Keratinocyte (primary cell): Measurements from ENCODE around the gene FOXP2. TPM values are rescaled to one million over a fixed set of nuclear protein-coding genes. Genes with fewer than 3 reads are reported as not detected.

Source experiments
- DNase-seq: peaks from one replicate; pipeline ENCODE4 v3.0.0-alpha.2; 2011; ENCODE audit warnings: low read depth, missing footprints, low spot score
- FAIRE-seq: peaks from 2 replicates; lab custom pipeline; 2011; peaks lifted over from hg19 to GRCh38; lab: Jason Lieb, UNC
- H2AFZ ChIP-seq: 2 replicates; pipeline ENCODE4 v1.6.0; 2012; ENCODE audit warnings: low read length, control low read depth, inconsistent platforms; ENCODE audit not compliant: control insufficient read depth
- H3K27ac ChIP-seq: 2 replicates; pipeline ENCODE4 v1.5.1; 2011; ENCODE audit warnings: low read length; ENCODE audit not compliant: control insufficient read depth, insufficient read depth
- H3K27me3 ChIP-seq: 3 replicates; pipeline ENCODE4 v1.6.0; 2011; ENCODE audit warnings: low read length; ENCODE audit not compliant: control insufficient read depth, insufficient read depth; ENCODE audit errors: extremely low read depth
- H3K36me3 ChIP-seq, 2 experiments: 2 replicates in 1 of 2; 3 replicates in 1 of 2; pipeline ENCODE4 v1.5.1; 2011; ENCODE audit warnings: low read length in 2 of 2, mild to moderate bottlenecking in 1 of 2; ENCODE audit not compliant: control insufficient read depth in 2 of 2, insufficient read depth in 2 of 2; ENCODE audit errors: extremely low read depth in 1 of 2
- H3K4me1 ChIP-seq: 3 replicates; pipeline ENCODE4 v1.5.1; 2011; ENCODE audit warnings: low read length; ENCODE audit not compliant: control insufficient read depth, insufficient read depth; ENCODE audit errors: extremely low read depth
- H3K4me2 ChIP-seq: 3 replicates; pipeline ENCODE4 v1.6.0; 2011; ENCODE audit warnings: low read depth, low read length; ENCODE audit not compliant: control insufficient read depth, insufficient read depth; ENCODE audit errors: extremely low read depth
- H3K4me3 ChIP-seq, 3 experiments: fragments of 200-600 bp in 1 of 3; sonication (generic) in 1 of 3; 2 replicates in 2 of 3; 3 replicates in 1 of 3; pipeline ENCODE4 v1.5.1; 2011 to 2016; ENCODE audit warnings: low read length in 3 of 3, mild to moderate bottlenecking in 3 of 3, control low read depth in 2 of 3, inconsistent platforms in 1 of 3, low read depth in 1 of 3, mixed read lengths in 1 of 3, mixed run types in 1 of 3, moderate library complexity in 1 of 3; ENCODE audit not compliant: control insufficient read depth in 2 of 3, insufficient read depth in 2 of 3; ENCODE audit errors: extremely low read depth in 1 of 3
- H3K79me2 ChIP-seq: 2 replicates; pipeline ENCODE4 v1.6.0; 2012; ENCODE audit warnings: low read length; ENCODE audit not compliant: control insufficient read depth, insufficient read depth
- H3K9ac ChIP-seq: 3 replicates; pipeline ENCODE4 v1.6.0; 2011; ENCODE audit warnings: low read length; ENCODE audit not compliant: control insufficient read depth, insufficient read depth; ENCODE audit errors: extremely low read depth
- H3K9me1 ChIP-seq: 3 replicates; pipeline ENCODE4 v1.6.0; 2011; ENCODE audit warnings: low read length; ENCODE audit not compliant: control insufficient read depth, insufficient read depth; ENCODE audit errors: extremely low read depth
- H3K9me3 ChIP-seq: 2 replicates; pipeline ENCODE4 v1.5.1; 2012; ENCODE audit warnings: low read depth, low read length; ENCODE audit not compliant: control insufficient read depth
- H4K20me1 ChIP-seq: 3 replicates; pipeline ENCODE4 v1.6.0; 2011; ENCODE audit warnings: low read length; ENCODE audit not compliant: control insufficient read depth, insufficient read depth; ENCODE audit errors: extremely low read depth
- EZH2 ChIP-seq: IDR thresholded peaks from one replicate; pipeline ENCODE4 v1.6.1; 2012; ENCODE audit warnings: inconsistent platforms, mild to moderate bottlenecking, low read length, moderate library complexity
- dilution Hi-C: fragments of 300-500 bp; cut with MboI; formaldehyde crosslinking; loops from one replicate; pipeline ENCODE4 v1.7.0; 2020; ENCODE audit warnings: low sequenced_read_pairs; ENCODE audit not compliant: extremely low pct_ligation_motif_present
- polyA plus RNA-seq, 5 experiments: library from polyadenylated mRNA; depleted of rRNA in 3 of 5; stranded (reverse) in 3 of 5; stranded (forward) in 1 of 5; unstranded in 1 of 5; fragments of >200 nt; gene quantifications; 1 replicate in 1 of 5; 2 replicates in 3 of 5; 3 replicates in 1 of 5; pipeline versions ENCODE4 v1.2.1 to v1.2.3, GENCODE V29; 2011 to 2012; ENCODE audit warnings: missing spikeins in 2 of 5, low read depth in 1 of 5, low replicate concordance in 1 of 5
- TF ChIP-seq, protein P1 (sequence below), 3 experiments: IDR thresholded peaks in 1 of 3; conservative IDR thresholded peaks in 1 of 3; optimal IDR thresholded peaks in 1 of 3; 2 replicates in 2 of 3; 3 replicates in 1 of 3; pipeline versions ENCODE3 to v1.5.1; 2011; ENCODE audit warnings: low read length in 3 of 3, mild to moderate bottlenecking in 3 of 3, moderate library complexity in 2 of 3, control low read depth in 1 of 3, inconsistent platforms in 1 of 3; ENCODE audit not compliant: insufficient read depth in 2 of 3; ENCODE audit errors: extremely low read depth in 1 of 3

The FOXP2 gene
- polyA plus RNA-seq, 1 donor (not counting 4 experiments of a cell fraction or from before 2014, with no cell fraction given), result 0.98 TPM

DNA sequence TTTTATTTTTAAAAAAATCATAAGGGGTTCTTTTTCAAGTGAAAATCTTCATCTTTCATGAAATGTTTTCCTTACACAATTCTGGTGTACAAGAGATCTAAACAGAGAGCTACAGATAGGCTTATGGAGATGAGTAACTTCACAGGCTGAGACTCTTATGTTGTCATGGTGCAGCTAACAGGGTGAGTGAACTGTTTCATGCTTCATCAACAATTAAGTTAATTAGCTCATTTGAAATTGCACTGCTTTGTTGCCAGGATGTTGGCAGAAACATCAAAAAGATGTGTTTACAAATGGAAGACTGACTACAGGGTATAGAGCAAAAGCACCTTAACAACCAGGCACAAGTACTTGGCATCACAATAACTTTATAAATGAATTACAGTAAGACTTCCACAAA lies 230.8 kb downstream of the FOXP2 start:
- no peak overlapping the region for H3K27ac ChIP-seq
- H2AFZ ChIP-seq, result no peak overlapping the region
- dilution Hi-C loops, result no loop called here
- no peak overlapping the region for H3K9ac ChIP-seq
- peaks cover 3% of the 10 kb centered on the region for H3K4me1 ChIP-seq
- H3K9me3 ChIP-seq, result no peaks in the 10 kb centered on the region
- H3K27me3 ChIP-seq, result no peaks in the 10 kb centered on the region
- H3K9me1 ChIP-seq, result no peaks in the 10 kb centered on the region
- no peaks in the 10 kb centered on the region for H4K20me1 ChIP-seq
- no peak for TF ChIP-seq EZH2
- TF ChIP-seq, protein P1, sequence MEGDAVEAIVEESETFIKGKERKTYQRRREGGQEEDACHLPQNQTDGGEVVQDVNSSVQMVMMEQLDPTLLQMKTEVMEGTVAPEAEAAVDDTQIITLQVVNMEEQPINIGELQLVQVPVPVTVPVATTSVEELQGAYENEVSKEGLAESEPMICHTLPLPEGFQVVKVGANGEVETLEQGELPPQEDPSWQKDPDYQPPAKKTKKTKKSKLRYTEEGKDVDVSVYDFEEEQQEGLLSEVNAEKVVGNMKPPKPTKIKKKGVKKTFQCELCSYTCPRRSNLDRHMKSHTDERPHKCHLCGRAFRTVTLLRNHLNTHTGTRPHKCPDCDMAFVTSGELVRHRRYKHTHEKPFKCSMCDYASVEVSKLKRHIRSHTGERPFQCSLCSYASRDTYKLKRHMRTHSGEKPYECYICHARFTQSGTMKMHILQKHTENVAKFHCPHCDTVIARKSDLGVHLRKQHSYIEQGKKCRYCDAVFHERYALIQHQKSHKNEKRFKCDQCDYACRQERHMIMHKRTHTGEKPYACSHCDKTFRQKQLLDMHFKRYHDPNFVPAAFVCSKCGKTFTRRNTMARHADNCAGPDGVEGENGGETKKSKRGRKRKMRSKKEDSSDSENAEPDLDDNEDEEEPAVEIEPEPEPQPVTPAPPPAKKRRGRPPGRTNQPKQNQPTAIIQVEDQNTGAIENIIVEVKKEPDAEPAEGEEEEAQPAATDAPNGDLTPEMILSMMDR (optimal IDR thresholded peaks at IDR 0.05 in 1 of 3, IDR thresholded peaks at IDR 0.05 in 1 of 3, conservative IDR thresholded peaks at IDR 0.05 in 1 of 3; ENCODE audit: extremely low read depth in 1 of 3, insufficient read depth in 2 of 3, low read length in 3 of 3), result no peak
- DNase-seq, result no peak
- H3K36me3 ChIP-seq, result no peaks in the 10 kb centered on the region
- no peak overlapping the region for H3K4me3 ChIP-seq
- H3K4me2 ChIP-seq, result no peak overlapping the region
- no peaks in the 10 kb centered on the region for H3K79me2 ChIP-seq
- peak; percentile 9 for FAIRE-seq

- Histone ChIP-seq H3K27ac (no peak overlapping the region), H3K9ac (no peak overlapping the region), H3K27me3 (no peaks in the 10 kb centered on the region), H3K9me3 (no peaks in the 10 kb centered on the region), H3K4me1 (peaks cover 3% of the 10 kb centered on the region), H3K9me1 (no peaks in the 10 kb centered on the region), H3K36me3 (no peaks in the 10 kb centered on the region), H3K4me3 (no peak overlapping the region), H4K20me1 (no peaks in the 10 kb centered on the region), H3K4me2 (no peak overlapping the region), H2AFZ (no peak overlapping the region), H3K79me2 (no peaks in the 10 kb centered on the region)
- TF ChIP-seq EZH2, result no peak
- TF ChIP-seq, protein P1 (optimal IDR thresholded peaks at IDR 0.05 in 1 of 3, IDR thresholded peaks at IDR 0.05 in 1 of 3, conservative IDR thresholded peaks at IDR 0.05 in 1 of 3; ENCODE audit: extremely low read depth in 1 of 3, insufficient read depth in 2 of 3, low read length in 3 of 3), result no peak
- no peak for DNase-seq
- no peak for FAIRE-seq
- dilution Hi-C loops, result no loop called here
These were observed 232.9 kb downstream of the FOXP2 start for GRCh38 chr7:114647518-114647917.
